ENCODE measurements around the gene ACTR10. TPM values are rescaled to one million over a fixed set of nuclear protein-coding genes. Genes with fewer than 3 reads are reported as not detected.

The ACTR10 gene
- total and polyA plus RNA-seq, 2 of the 8 experiments (the other 6 are each of a cell fraction or from before 2014, with no cell fraction given), result 15.4 to 34.6 TPM

DNA sequence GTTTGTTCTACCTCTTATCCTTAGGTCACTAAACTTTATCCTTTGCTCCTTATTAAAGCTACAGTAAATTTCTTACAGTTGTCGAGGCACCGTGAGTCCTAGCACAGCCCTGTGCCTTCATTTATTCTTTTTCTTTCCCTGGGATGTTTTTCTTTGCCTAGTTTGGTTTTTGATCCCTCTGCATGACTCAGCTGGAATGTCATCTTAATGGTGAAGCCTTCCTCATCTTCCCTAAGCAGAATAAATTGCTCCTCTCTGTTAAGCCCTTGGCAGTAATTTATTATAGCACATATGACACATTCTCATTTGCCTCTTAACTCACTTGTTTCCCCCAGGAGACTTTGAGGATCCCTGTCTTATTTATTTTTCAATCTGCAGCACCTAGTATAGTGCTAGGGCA, 16.6 kb downstream of the ACTR10 start:
- Histone ChIP-seq H3K36me3 (ENCODE audit: control insufficient read depth in 2 of 4, insufficient read depth in 4 of 4, low read length in 3 of 4) (peaks cover 0 to 17% (median 2%) of the 10 kb centered on the region in 4 experiments; a peak in 4 of 8 replicates), H2AFZ (ENCODE audit: low read length) (no peak overlapping the region), H4K20me1 (replicated peaks in 1 of 2; ENCODE audit: control insufficient read depth in 1 of 2, insufficient read depth in 2 of 2, low read length in 2 of 2) (no peaks in the 10 kb centered on the region), H3K14ac (ENCODE audit: insufficient read length) (no peak overlapping the region), H2BK120ac (replicated peaks; ENCODE audit: low read depth, low read length) (peak overlapping the region; percentile 43), H4K5ac (ENCODE audit: insufficient read length, low read depth, low read length) (no peak overlapping the region), H2BK20ac (ENCODE audit: low read length) (no peak overlapping the region), H3K27me3 (replicated peaks in 1 of 4; ENCODE audit: control insufficient read depth in 3 of 4, extremely low read depth in 1 of 4, insufficient read depth in 3 of 4, low read length in 3 of 4) (no peaks in the 10 kb centered on the region), H3K9me3 (ENCODE audit: insufficient read depth in 2 of 2, low read depth in 1 of 2, low read length in 1 of 2) (no peaks in the 10 kb centered on the region), H3K4me3 (ENCODE audit: extremely low read depth in 1 of 4, insufficient read depth in 2 of 4, low read depth in 3 of 4, low read length in 4 of 4) (no peak overlapping the region), H3K56ac (replicated peaks; ENCODE audit: insufficient read length, low read depth, low read length) (no peak overlapping the region), H2AK5ac (ENCODE audit: low read depth, low read length) (no peak overlapping the region), H3K79me2 (ENCODE audit: control insufficient read depth in 1 of 2, insufficient read depth in 2 of 2, low read length in 2 of 2) (no peaks in the 10 kb centered on the region), H4K8ac (ENCODE audit: extremely low read depth, insufficient read depth, low read length) (no peak overlapping the region), H3K4me1 (replicated peaks in 1 of 4; ENCODE audit: control insufficient read depth in 3 of 4, insufficient read depth in 4 of 4, low read length in 3 of 4) (no peaks in the 10 kb centered on the region), H2BK12ac (ENCODE audit: low read depth, low read length) (no peak overlapping the region), H3K4me2 (ENCODE audit: insufficient read depth in 1 of 2, low read depth in 2 of 2, low read length in 2 of 2) (no peak overlapping the region), H3K27ac (ENCODE audit: low read depth, low read length) (no peak overlapping the region), H3K18ac (ENCODE audit: extremely low read depth, low read length) (no peak overlapping the region), H4K91ac (replicated peaks; ENCODE audit: insufficient read length, low read length) (no peak overlapping the region), H3K79me1 (ENCODE audit: low read depth, low read length) (no peaks in the 10 kb centered on the region), H3K9ac (replicated peaks in 1 of 4; ENCODE audit: extremely low read depth in 1 of 4, low read depth in 3 of 4, low read length in 3 of 4) (no peak overlapping the region), H2BK15ac (ENCODE audit: low read length) (no peak overlapping the region), H3K23ac (ENCODE audit: insufficient read length) (no peak overlapping the region), H3K23me2 (ENCODE audit: low read depth, low read length) (no peaks in the 10 kb centered on the region), H2BK5ac (ENCODE audit: low read depth, low read length) (no peak overlapping the region), H3K4ac (replicated peaks; ENCODE audit: insufficient read length, low read depth, low read length) (no peak overlapping the region)
- CTCF ChIA-PET (ENCODE audit: partially characterized antibody), result no interaction called here
- no peak for FAIRE-seq
- no peak for DNase-seq (ENCODE audit: low read depth in 1 of 2, low spot score in 2 of 2)
- POLR2A ChIA-PET (ENCODE audit: partially characterized antibody), result interaction anchor here (0.7 kb wide), 1 partner anchor 13 kb away, joined by 3 read pairs; no protein-coding TSS in a partner anchor
- 86% methylated on average over 2 of the region's 2 CpGs; no CpG with 5 or more reads in 1 of the 2 experiments for WGBS, 2 experiments (ENCODE audit: extremely low coverage in 1 of 2, insufficient coverage in 1 of 2, insufficient read length in 1 of 2, insufficient replicate concordance in 2 of 2, low coverage in 1 of 2, low lambda C conversion rate in 2 of 2, missing lambda C conversion rate in 1 of 2)
- no peak for TF ChIP-seq ASH2L (IDR thresholded peaks at IDR 0.05; ENCODE audit: low read length)
